ENCODE results near the gene ACAT2.
"Not testable (repeated sequence)": the region's sequence is repeated elsewhere in the genome, so short reads cannot be mapped to it uniquely, and the experiment has no call there.

ACAT2 gene

GRCh38 chr6:159716247-159717096 is 45.4 kb upstream of the ACAT2 start:
- TF ChIP-seq, protein P1, sequence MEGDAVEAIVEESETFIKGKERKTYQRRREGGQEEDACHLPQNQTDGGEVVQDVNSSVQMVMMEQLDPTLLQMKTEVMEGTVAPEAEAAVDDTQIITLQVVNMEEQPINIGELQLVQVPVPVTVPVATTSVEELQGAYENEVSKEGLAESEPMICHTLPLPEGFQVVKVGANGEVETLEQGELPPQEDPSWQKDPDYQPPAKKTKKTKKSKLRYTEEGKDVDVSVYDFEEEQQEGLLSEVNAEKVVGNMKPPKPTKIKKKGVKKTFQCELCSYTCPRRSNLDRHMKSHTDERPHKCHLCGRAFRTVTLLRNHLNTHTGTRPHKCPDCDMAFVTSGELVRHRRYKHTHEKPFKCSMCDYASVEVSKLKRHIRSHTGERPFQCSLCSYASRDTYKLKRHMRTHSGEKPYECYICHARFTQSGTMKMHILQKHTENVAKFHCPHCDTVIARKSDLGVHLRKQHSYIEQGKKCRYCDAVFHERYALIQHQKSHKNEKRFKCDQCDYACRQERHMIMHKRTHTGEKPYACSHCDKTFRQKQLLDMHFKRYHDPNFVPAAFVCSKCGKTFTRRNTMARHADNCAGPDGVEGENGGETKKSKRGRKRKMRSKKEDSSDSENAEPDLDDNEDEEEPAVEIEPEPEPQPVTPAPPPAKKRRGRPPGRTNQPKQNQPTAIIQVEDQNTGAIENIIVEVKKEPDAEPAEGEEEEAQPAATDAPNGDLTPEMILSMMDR (IDR thresholded peaks at IDR 0.05; ENCODE audit: control extremely low read depth, extremely low read depth, low read depth, missing control alignments), result no peak
- ChIA-PET CTCF (interaction anchor here (0.8 kb wide), 1 partner anchor 17 kb away, joined by 3 read pairs; no protein-coding TSS in a partner anchor), POLR2A (interaction anchor here (0.5 kb wide), 1 partner anchor 15 kb away, joined by 3 read pairs; no protein-coding TSS in a partner anchor)
- DNase-seq (ENCODE audit: extremely low spot score), result no peak

DNA sequence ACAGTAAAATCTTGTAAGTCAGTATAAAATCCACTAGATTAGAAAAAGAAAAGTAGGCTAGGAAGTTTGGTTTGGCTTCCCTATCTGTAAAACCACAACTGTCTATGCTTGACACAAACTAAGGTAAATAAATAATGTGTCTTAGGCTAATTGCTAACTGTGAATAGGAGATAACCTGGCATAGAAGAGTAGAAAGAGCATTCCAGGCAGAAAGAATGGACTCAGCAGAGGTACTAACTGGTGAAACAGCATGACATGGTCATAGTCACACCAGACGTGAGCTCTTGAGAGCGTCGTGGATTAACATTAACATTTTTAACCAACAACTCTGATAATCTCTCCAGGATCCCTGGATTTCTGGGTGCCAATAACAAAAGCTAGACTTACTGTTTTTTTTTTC is 43.2 kb upstream of the ACAT2 start:
- CTCF ChIA-PET, result interaction anchor here (1.0 to 4.6 kb wide), 3 partner anchors 10 to 737 kb away, joined by 3 to 23 read pairs (median 22); no protein-coding TSS in a partner anchor
- no peak for DNase-seq (ENCODE audit: extremely low spot score)
- POLR2A ChIA-PET, result interaction anchor here (0.7 kb wide), 1 partner anchor 305 kb away, joined by 4 read pairs; no protein-coding TSS in a partner anchor
- TF ChIP-seq, protein P1 (IDR thresholded peaks at IDR 0.05; ENCODE audit: control extremely low read depth, extremely low read depth, low read depth, missing control alignments), result no peak

DNA sequence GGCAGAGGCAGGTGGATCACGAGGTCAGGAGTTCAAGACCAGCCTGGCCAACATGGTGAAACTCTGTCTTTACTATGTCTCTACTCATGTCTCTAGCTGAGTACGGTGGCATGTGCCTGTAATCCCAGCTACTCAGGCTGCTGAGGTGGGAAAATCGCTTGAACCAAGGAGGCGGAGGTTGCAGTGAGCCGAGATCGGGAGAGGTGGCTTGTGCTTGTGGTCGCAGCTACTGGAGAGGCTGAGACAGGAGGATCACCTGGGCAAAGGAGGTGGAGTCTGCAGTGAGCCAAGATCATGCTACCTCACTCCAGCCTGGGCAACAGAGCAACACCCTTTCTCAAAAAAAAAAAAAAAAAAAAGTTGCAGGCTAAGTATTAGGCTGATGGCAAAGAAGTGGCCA is 42.6 kb upstream of the ACAT2 start:
- POLR2A ChIA-PET, result no interaction called here
- CTCF ChIA-PET, result interaction anchor here (1.0 to 4.6 kb wide), 5 partner anchors 10 to 736 kb away, joined by 3 to 23 read pairs (median 8); no protein-coding TSS in a partner anchor
- TF ChIP-seq, protein P1 (IDR thresholded peaks at IDR 0.05; ENCODE audit: control extremely low read depth, extremely low read depth, low read depth, missing control alignments), result no peak
- DNase-seq (ENCODE audit: extremely low spot score), result no peak

DNA sequence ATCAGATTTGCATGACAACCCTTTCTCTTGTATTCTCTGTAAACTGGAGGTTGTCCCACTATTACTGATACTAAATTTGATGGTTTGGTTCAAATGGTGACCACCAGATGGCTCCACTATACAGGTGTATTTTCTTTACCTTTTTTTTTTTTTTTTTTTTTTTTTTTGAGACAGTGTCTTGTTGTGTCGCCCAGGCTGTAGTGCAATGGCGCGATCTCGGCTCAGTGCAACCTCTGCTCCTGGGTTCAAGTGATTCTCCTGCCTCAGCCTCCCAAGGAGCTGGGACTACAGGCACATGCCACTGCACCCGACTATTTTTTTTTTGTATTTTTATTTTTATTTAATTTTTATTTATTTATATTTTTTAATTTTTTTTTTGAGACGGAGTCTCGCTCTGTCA is 41.1 kb upstream of the ACAT2 start:
- TF ChIP-seq, protein P1 (IDR thresholded peaks at IDR 0.05; ENCODE audit: control extremely low read depth, extremely low read depth, low read depth, missing control alignments), result peak; percentile 40
- CTCF ChIA-PET, result interaction anchor here (0.8 to 4.6 kb wide), 15 partner anchors 8 to 736 kb away, joined by 3 to 23 read pairs (median 4); partner anchors contain the start of gene TCP1
- peak; percentile 48 for DNase-seq (ENCODE audit: extremely low spot score)
- POLR2A ChIA-PET, result no interaction called here

GRCh38 chr6:159721981-159722380 is 39.9 kb upstream of the ACAT2 start:
- DNase-seq (ENCODE audit: extremely low spot score); POLR2A ChIA-PET: not testable (repeated sequence)
- CTCF ChIA-PET, result interaction anchor here (0.7 to 4.6 kb wide), 4 partner anchors 10 to 30 kb away, joined by 3 to 23 read pairs (median 7); no protein-coding TSS in a partner anchor

DNA sequence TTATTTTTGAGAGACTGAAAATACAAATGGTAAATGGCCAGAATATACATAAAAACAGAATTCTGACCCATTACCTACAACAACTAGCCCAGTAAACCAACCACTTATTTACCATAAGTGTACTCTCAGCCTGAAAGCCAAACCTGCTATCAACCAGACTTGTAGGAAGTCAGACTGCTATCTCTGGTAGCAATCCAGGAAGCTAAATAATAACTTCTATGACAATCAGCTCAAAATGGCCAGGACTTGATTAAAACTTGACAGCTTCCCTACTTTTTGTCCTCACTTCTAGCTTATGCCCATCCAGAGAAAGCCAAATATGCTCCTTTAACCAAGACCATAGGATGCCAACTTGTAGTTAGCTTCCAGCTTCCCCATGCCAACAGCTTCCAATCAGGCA is 39.2 kb upstream of the ACAT2 start:
- DNase-seq (ENCODE audit: extremely low spot score), result no peak
- CTCF ChIA-PET, result interaction anchor here (1.1 to 3.2 kb wide), 5 partner anchors 10 to 129 kb away, joined by 3 to 11 read pairs (median 3); no protein-coding TSS in a partner anchor
- TF ChIP-seq, protein P1 (IDR thresholded peaks at IDR 0.05; ENCODE audit: control extremely low read depth, extremely low read depth, low read depth, missing control alignments), result no peak
- POLR2A ChIA-PET, result no interaction called here

DNA sequence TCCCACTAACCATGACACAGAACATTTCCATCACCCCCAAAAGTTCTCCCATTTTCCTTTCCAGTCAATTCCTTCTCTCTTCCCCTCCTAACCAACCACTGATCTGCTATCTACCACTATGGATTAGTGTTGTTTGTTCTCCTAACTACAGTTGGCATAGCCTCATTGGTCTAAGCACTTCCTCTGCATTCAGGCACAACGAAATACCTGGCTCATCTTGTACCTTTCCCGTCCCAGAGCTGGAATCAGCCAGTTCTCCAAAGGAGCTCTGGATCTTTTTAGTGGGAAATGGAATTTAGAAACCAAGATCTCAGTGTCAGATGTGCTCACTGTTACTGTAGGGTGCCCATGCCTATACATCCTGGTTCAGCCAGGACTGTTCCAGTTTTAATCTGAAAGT is 38.6 kb upstream of the ACAT2 start:
- CTCF ChIA-PET, result interaction anchor here (1.1 to 3.2 kb wide), 5 partner anchors 9 to 128 kb away, joined by 3 to 11 read pairs (median 3); no protein-coding TSS in a partner anchor
- POLR2A ChIA-PET, result no interaction called here
- TF ChIP-seq, protein P1 (IDR thresholded peaks at IDR 0.05; ENCODE audit: control extremely low read depth, extremely low read depth, low read depth, missing control alignments), result no peak

More for the DNA sequence above, 38.6 kb upstream of the ACAT2 start:
- no peak for DNase-seq (ENCODE audit: extremely low spot score)

Data from GM10248 (cell line).